ENCODE results near the gene KRT78.
"Not testable (repeated sequence)": the region's sequence is repeated elsewhere in the genome, so short reads cannot be mapped to it uniquely, and the experiment has no call there.

KRT78 gene

GRCh38 chr12:52848661-52849255 lies at the start of gene KRT78:
TSS of gene KRT78 (minus strand) at chr12:52848994. CDS start at chr12:52848930, 64 bp downstream.
- Histone ChIP-seq H2AFZ (ENCODE audit: low read length, unreplicated experiment) (no peak within 1 kb of the TSS), H3K4me1 (ENCODE audit: control insufficient read depth, insufficient read depth, low read length, unreplicated experiment) (peaks cover 13% of the 10 kb centered on the region), H3K27me3 (ENCODE audit: insufficient read depth, low read length) (peaks cover 28% of the 10 kb centered on the region), H3K36me3 (ENCODE audit: insufficient read depth, low read length) (no peaks in the 10 kb centered on the region), H3K27ac (ENCODE audit: low read depth, low read length) (no peak within 1 kb of the TSS), H3K4me3 (ENCODE audit: low read depth, low read length) (no peak within 1 kb of the TSS), H3K79me2 (ENCODE audit: control insufficient read depth, insufficient read depth, low read length, unreplicated experiment) (no peaks in the 10 kb centered on the region)

GRCh38 chr12:52896190-52897100 lies 47.7 kb upstream of the KRT78 start:
- Histone ChIP-seq H3K79me2 (ENCODE audit: control insufficient read depth, insufficient read depth, low read length, unreplicated experiment) (no peaks in the 10 kb centered on the region), H3K4me3 (ENCODE audit: low read depth, low read length) (no peak overlapping the region), H3K27me3 (ENCODE audit: insufficient read depth, low read length) (no peaks in the 10 kb centered on the region), H3K4me1 (ENCODE audit: control insufficient read depth, insufficient read depth, low read length, unreplicated experiment) (peaks cover 5% of the 10 kb centered on the region), H2AFZ (ENCODE audit: low read length, unreplicated experiment) (no peak overlapping the region), H3K36me3 (ENCODE audit: insufficient read depth, low read length) (no peaks in the 10 kb centered on the region), H3K27ac (ENCODE audit: low read depth, low read length) (no peak overlapping the region)

- no peaks in the 10 kb centered on the region for H3K36me3 ChIP-seq (ENCODE audit: insufficient read depth, low read length)
- H3K4me3 ChIP-seq (ENCODE audit: low read depth, low read length), result no peak overlapping the region
- peaks cover 5% of the 10 kb centered on the region for H3K4me1 ChIP-seq (ENCODE audit: control insufficient read depth, insufficient read depth, low read length, unreplicated experiment)
- no peak overlapping the region for H2AFZ ChIP-seq (ENCODE audit: low read length, unreplicated experiment)
- no peaks in the 10 kb centered on the region for H3K79me2 ChIP-seq (ENCODE audit: control insufficient read depth, insufficient read depth, low read length, unreplicated experiment)
- H3K27me3 ChIP-seq (ENCODE audit: insufficient read depth, low read length), result no peaks in the 10 kb centered on the region
- H3K27ac ChIP-seq (ENCODE audit: low read depth, low read length), result no peak overlapping the region
These were observed 47.0 kb upstream of the KRT78 start for GRCh38 chr12:52895726-52896189.

GRCh38 chr12:52892974-52893373 lies 44.2 kb upstream of the KRT78 start:
- peaks cover 5% of the 10 kb centered on the region for H3K4me1 ChIP-seq (ENCODE audit: control insufficient read depth, insufficient read depth, low read length, unreplicated experiment)
- H3K27me3 ChIP-seq (ENCODE audit: insufficient read depth, low read length), result no peaks in the 10 kb centered on the region
- H3K4me3 ChIP-seq (ENCODE audit: low read depth, low read length), result no peak overlapping the region
- no peaks in the 10 kb centered on the region for H3K79me2 ChIP-seq (ENCODE audit: control insufficient read depth, insufficient read depth, low read length, unreplicated experiment)
- no peaks in the 10 kb centered on the region for H3K36me3 ChIP-seq (ENCODE audit: insufficient read depth, low read length)
- H3K27ac ChIP-seq (ENCODE audit: low read depth, low read length), result no peak overlapping the region
- H2AFZ ChIP-seq (ENCODE audit: low read length, unreplicated experiment), result no peak overlapping the region

- no peak overlapping the region for H2AFZ ChIP-seq (ENCODE audit: low read length, unreplicated experiment)
- H3K27ac ChIP-seq (ENCODE audit: low read depth, low read length), result no peak overlapping the region
- no peaks in the 10 kb centered on the region for H3K27me3 ChIP-seq (ENCODE audit: insufficient read depth, low read length)
- H3K4me1 ChIP-seq (ENCODE audit: control insufficient read depth, insufficient read depth, low read length, unreplicated experiment), result peaks cover 5% of the 10 kb centered on the region
- no peaks in the 10 kb centered on the region for H3K36me3 ChIP-seq (ENCODE audit: insufficient read depth, low read length)
- H3K4me3 ChIP-seq (ENCODE audit: low read depth, low read length), result no peak overlapping the region
- H3K79me2 ChIP-seq (ENCODE audit: control insufficient read depth, insufficient read depth, low read length, unreplicated experiment), result no peaks in the 10 kb centered on the region
These were observed 43.5 kb upstream of the KRT78 start for GRCh38 chr12:52892207-52892852.

- Histone ChIP-seq H3K36me3 (ENCODE audit: insufficient read depth, low read length) (no peaks in the 10 kb centered on the region), H3K79me2 (ENCODE audit: control insufficient read depth, insufficient read depth, low read length, unreplicated experiment) (no peaks in the 10 kb centered on the region), H3K27me3 (ENCODE audit: insufficient read depth, low read length) (no peaks in the 10 kb centered on the region), H2AFZ (ENCODE audit: low read length, unreplicated experiment) (no peak overlapping the region), H3K4me1 (ENCODE audit: control insufficient read depth, insufficient read depth, low read length, unreplicated experiment) (peaks cover 5% of the 10 kb centered on the region), H3K27ac (ENCODE audit: low read depth, low read length) (no peak overlapping the region), H3K4me3 (ENCODE audit: low read depth, low read length) (no peak overlapping the region)
These were observed 42.2 kb upstream of the KRT78 start for GRCh38 chr12:52891044-52891443.

- Histone ChIP-seq H3K79me2 (ENCODE audit: control insufficient read depth, insufficient read depth, low read length, unreplicated experiment) (no peaks in the 10 kb centered on the region), H3K27me3 (ENCODE audit: insufficient read depth, low read length) (no peaks in the 10 kb centered on the region), H3K27ac (ENCODE audit: low read depth, low read length) (no peak overlapping the region), H3K4me3 (ENCODE audit: low read depth, low read length) (no peak overlapping the region), H3K36me3 (ENCODE audit: insufficient read depth, low read length) (no peaks in the 10 kb centered on the region), H2AFZ (ENCODE audit: low read length, unreplicated experiment) (no peak overlapping the region), H3K4me1 (ENCODE audit: control insufficient read depth, insufficient read depth, low read length, unreplicated experiment) (peaks cover 5% of the 10 kb centered on the region)
These were observed 41.6 kb upstream of the KRT78 start for GRCh38 chr12:52890417-52890816.

GRCh38 chr12:52884526-52885293 lies 35.9 kb upstream of the KRT78 start:
- Histone ChIP-seq H3K79me2 (ENCODE audit: control insufficient read depth, insufficient read depth, low read length, unreplicated experiment) (no peaks in the 10 kb centered on the region), H3K36me3 (ENCODE audit: insufficient read depth, low read length) (no peaks in the 10 kb centered on the region), H3K4me3 (ENCODE audit: low read depth, low read length) (no peak overlapping the region), H3K27me3 (ENCODE audit: insufficient read depth, low read length) (no peaks in the 10 kb centered on the region), H2AFZ (ENCODE audit: low read length, unreplicated experiment) (peak overlapping the region; percentile 75), H3K4me1 (ENCODE audit: control insufficient read depth, insufficient read depth, low read length, unreplicated experiment) (no peaks in the 10 kb centered on the region), H3K27ac (ENCODE audit: low read depth, low read length) (no peak overlapping the region)

- not testable (repeated sequence) for H3K27ac ChIP-seq (ENCODE audit: low read depth, low read length); H3K79me2 ChIP-seq (ENCODE audit: control insufficient read depth, insufficient read depth, low read length, unreplicated experiment); H2AFZ ChIP-seq (ENCODE audit: low read length, unreplicated experiment); H3K4me3 ChIP-seq (ENCODE audit: low read depth, low read length); H3K4me1 ChIP-seq (ENCODE audit: control insufficient read depth, insufficient read depth, low read length, unreplicated experiment); H3K27me3 ChIP-seq (ENCODE audit: insufficient read depth, low read length); H3K36me3 ChIP-seq (ENCODE audit: insufficient read depth, low read length)
These were observed 31.7 kb upstream of the KRT78 start for GRCh38 chr12:52880499-52880898.

Measured in ACC112 (cell line).